Measurements from ENCODE around the gene PSMD5. TPM values are rescaled to one million over a fixed set of nuclear protein-coding genes. Genes with fewer than 3 reads are reported as not detected.

PSMD5 gene
- total RNA-seq, 3 donors from 2014 or later (not counting 1 experiment from before 2014, with no cell fraction given) = 24.6 to 41.2 (median 37.1) TPM

DNA sequence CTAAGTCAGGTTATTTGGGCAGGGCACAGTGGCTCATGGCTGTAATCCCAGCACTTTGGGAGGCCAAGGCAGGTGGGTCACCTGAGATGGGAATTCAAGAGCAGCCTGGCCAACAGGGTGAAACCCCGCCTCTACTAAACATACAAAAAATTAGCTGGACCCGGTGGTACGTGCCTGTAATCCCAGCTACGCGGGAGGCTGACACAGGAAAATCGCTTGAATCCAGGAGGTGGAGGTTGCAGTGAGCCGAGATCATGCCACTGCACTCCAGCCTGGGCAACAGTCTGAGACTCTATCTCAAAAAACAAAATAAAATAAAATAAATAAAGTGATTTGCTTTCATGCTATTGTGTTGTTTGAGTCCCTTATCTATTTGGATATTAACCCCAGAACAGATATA lies 41.3 kb downstream of the PSMD5 start:
- H3K36me3 Mint-ChIP-seq = peaks cover 20% of the 10 kb centered on the region
- H3K9me3 Mint-ChIP-seq = peaks cover 3 to 9% of the 10 kb centered on the region in 2 donors
- TF ChIP-seq, protein P1, sequence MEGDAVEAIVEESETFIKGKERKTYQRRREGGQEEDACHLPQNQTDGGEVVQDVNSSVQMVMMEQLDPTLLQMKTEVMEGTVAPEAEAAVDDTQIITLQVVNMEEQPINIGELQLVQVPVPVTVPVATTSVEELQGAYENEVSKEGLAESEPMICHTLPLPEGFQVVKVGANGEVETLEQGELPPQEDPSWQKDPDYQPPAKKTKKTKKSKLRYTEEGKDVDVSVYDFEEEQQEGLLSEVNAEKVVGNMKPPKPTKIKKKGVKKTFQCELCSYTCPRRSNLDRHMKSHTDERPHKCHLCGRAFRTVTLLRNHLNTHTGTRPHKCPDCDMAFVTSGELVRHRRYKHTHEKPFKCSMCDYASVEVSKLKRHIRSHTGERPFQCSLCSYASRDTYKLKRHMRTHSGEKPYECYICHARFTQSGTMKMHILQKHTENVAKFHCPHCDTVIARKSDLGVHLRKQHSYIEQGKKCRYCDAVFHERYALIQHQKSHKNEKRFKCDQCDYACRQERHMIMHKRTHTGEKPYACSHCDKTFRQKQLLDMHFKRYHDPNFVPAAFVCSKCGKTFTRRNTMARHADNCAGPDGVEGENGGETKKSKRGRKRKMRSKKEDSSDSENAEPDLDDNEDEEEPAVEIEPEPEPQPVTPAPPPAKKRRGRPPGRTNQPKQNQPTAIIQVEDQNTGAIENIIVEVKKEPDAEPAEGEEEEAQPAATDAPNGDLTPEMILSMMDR (IDR thresholded peaks at IDR 0.05) = no peak

DNA sequence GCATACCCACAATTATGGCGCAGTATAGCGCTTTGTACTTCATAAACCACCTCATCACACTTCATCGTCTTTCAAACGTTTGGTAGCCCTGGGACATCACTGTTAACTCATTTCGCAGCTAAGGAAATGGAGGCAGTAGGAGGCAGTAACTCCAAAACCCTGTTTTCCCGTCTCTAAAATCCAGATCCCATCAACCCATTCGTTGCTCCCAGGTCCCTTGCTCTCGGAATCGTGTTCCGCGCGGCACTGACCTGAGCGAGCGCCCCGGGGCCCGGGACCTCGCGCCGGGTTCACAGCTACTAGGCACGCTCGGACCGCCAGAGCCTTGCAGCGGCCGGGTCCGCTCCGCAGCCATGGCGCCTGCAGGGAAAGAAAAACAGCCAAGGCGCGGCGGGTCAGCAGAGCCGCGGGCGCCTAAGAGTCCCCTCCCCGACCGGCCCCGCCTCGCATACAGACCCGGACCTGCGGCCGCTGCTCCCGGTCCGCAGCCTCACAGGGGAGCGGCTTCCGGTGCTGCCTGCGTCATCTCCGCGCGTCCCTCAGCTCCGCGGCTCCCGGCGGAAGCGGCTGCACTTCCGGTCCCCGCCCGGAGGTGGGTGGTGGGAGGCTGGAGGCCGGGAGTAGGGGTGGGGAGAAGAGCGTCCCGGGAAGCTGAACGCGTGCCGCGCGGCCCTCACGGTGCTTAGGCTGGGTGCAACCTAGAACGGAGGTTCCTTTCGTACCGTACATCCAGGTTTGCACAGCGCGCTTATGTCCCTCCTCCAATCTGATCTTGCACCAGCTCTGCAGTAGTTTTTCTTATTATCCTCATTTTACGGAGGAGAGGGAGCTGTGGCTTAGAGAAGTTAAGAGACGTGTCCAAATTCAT lies 49.6 kb downstream of the PSMD5 start, which contains the start of gene FBXW2:
FBXW2 (minus strand) TSS at position 519 of the 868 bp plus-strand sequence. CDS start 5,158 bp downstream, outside the sequence.
- H3K36me3 ChIP-seq (ENCODE audit: control insufficient read depth, insufficient read depth, low read length) = peaks cover 4% of the 10 kb centered on the region
- intact Hi-C loops (cut with micrococcal nuclease) = loop anchor here (2.0 to 5.0 kb wide), 2 partner anchors 50 to 144 kb away; partner anchors contain the start of gene PSMD5
- under 1% methylated on average over 71 of the region's 72 CpGs for WGBS (ENCODE audit: insufficient coverage)
- no peaks in the 10 kb centered on the region for H3K9me3 ChIP-seq (ENCODE audit: control insufficient read depth, insufficient read depth, low read length)
- no peaks in the 10 kb centered on the region for H3K27me3 ChIP-seq (ENCODE audit: control insufficient read depth, insufficient read depth, low read length)
- ATAC-seq (peak; percentile 85 to 92 (median 87)), DNase-seq (peak; percentile 75 to 92)
- peak within 1 kb of the TSS; percentile 78 for H3K27ac ChIP-seq (ENCODE audit: low read length)
- Mint-ChIP-seq H3K9me3 (no peaks in the 10 kb centered on the region), H3K4me3 (peak within 1 kb of the TSS; percentile 94), H3K36me3 (no peaks in the 10 kb centered on the region), H3K27ac (peak within 1 kb of the TSS; percentile 87 to 96), H3K4me1 (peaks cover 51 to 52% of the 10 kb centered on the region in 2 donors), H3K27me3 (ENCODE audit: low read depth in 2 of 2) (no peaks in the 10 kb centered on the region)
- H3K4me3 ChIP-seq (ENCODE audit: low read length) = peak within 1 kb of the TSS; percentile 76
- peaks cover 15% of the 10 kb centered on the region for H3K4me1 ChIP-seq (ENCODE audit: control insufficient read depth, insufficient read depth, low read length)
- TF ChIP-seq, protein P1 (IDR thresholded peaks at IDR 0.05) = no peak

More for the DNA sequence above, 41.3 kb downstream of the PSMD5 start:
- Histone ChIP-seq H3K4me3 (ENCODE audit: low read length) (no peak overlapping the region), H3K27ac (ENCODE audit: low read length) (no peak overlapping the region), H3K27me3 (ENCODE audit: control insufficient read depth, insufficient read depth, low read length) (no peaks in the 10 kb centered on the region), H3K36me3 (ENCODE audit: control insufficient read depth, insufficient read depth, low read length) (no peaks in the 10 kb centered on the region), H3K9me3 (ENCODE audit: control insufficient read depth, insufficient read depth, low read length) (peaks cover 15% of the 10 kb centered on the region), H3K4me1 (ENCODE audit: control insufficient read depth, insufficient read depth, low read length) (no peaks in the 10 kb centered on the region)
- intact Hi-C loops (cut with micrococcal nuclease) = no loop called here
- Mint-ChIP-seq H3K27me3 (ENCODE audit: low read depth in 2 of 2) (no peaks in the 10 kb centered on the region), H3K4me1 (no peaks in the 10 kb centered on the region), H3K4me3 (no peak overlapping the region), H3K27ac (no peak overlapping the region)
- DNase-seq (no peak), ATAC-seq (no peak)
- WGBS (ENCODE audit: insufficient coverage) = 98% methylated on average over 7 of the region's 7 CpGs

DNA sequence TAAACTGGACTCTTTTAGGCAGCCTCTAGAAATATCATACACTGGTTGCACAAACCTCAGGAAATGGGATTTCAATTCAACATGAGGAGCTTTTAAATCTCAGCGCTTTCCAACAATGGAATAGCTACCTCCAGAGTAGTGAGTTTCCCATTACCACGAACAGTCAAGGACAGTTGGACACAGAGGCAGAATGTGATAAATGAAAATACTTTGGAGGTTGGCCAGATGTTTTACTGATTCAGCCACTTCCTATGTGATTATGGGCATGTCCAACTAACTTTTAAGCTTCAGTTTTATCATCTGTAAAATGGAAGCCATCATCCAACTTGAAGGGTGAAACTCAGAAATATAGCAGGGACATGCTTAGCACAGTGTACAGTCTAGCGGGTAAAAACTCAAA lies 51.6 kb downstream of the PSMD5 start:
- no peaks in the 10 kb centered on the region for H3K27me3 ChIP-seq (ENCODE audit: control insufficient read depth, insufficient read depth, low read length)
- TF ChIP-seq, protein P1 (IDR thresholded peaks at IDR 0.05) = no peak
- DNase-seq = no peak
- peak overlapping the region; percentile 94 for H3K4me3 Mint-ChIP-seq
- H3K36me3 Mint-ChIP-seq = no peaks in the 10 kb centered on the region
- H3K4me1 ChIP-seq (ENCODE audit: control insufficient read depth, insufficient read depth, low read length) = peaks cover 15% of the 10 kb centered on the region
- peaks cover 17% of the 10 kb centered on the region for H3K36me3 ChIP-seq (ENCODE audit: control insufficient read depth, insufficient read depth, low read length)
- no peak overlapping the region for H3K4me3 ChIP-seq (ENCODE audit: low read length)
- no peak for ATAC-seq
- H3K9me3 Mint-ChIP-seq = no peaks in the 10 kb centered on the region
- 100% methylated on average over 3 of the region's 3 CpGs for WGBS (ENCODE audit: insufficient coverage)
- peak overlapping the region; percentile 87 to 96 for H3K27ac Mint-ChIP-seq
- no peak overlapping the region for H3K27ac ChIP-seq (ENCODE audit: low read length)
- intact Hi-C loops (cut with micrococcal nuclease) = loop anchor here (5.0 kb wide), 1 partner anchor 146 kb away; no protein-coding TSS in a partner anchor
- H3K27me3 Mint-ChIP-seq (ENCODE audit: low read depth in 2 of 2) = no peaks in the 10 kb centered on the region
- H3K4me1 Mint-ChIP-seq = peaks cover 66 to 67% of the 10 kb centered on the region in 2 donors
- no peaks in the 10 kb centered on the region for H3K9me3 ChIP-seq (ENCODE audit: control insufficient read depth, insufficient read depth, low read length)

Measured in natural killer cell (primary cell).